ENCODE results near the gene MGAT1.

DNA sequence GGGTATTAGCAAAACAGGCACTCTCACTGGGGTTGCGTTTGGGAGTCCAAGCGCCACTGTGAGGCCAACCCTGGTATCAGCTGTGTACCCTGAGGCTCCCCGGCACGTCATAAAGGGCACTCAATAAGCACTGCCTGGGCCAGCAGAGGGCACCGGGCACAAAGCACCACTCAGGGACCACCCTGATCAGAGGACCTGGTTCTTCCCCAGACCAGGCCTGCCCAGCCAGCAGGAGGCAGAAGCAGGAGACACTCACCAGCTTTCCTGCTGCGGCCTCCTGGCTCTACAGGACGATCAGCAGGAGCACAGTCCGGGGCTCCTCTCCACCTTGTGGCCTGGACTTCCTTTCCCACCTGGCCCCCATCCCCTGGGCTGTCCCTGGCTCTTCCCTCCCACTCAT lies 12.6 kb downstream of the MGAT1 start:
- TF ChIP-seq CTCF (IDR thresholded peaks at IDR 0.05), result peak in 1 of 4 donors; percentile 5
- TF ChIP-seq POLR2A (IDR thresholded peaks at IDR 0.05), result no peak
